A549 (cell line): ENCODE results near the gene NSD1. TPM values are rescaled to one million over a fixed set of nuclear protein-coding genes. Genes with fewer than 3 reads are reported as not detected.

ENCODE experiments used
- ATAC-seq, 2 experiments: fragments of 200-7000 bp in 1 of 2; fragments of >200 bp in 1 of 2; cut with Nextera tagmentation in 1 of 2; cut with Tn5 transposase in 1 of 2; 3 replicates each; pipeline versions ENCODE4 v1.8.0 to v1.9.1; 2018 to 2020; ENCODE audit warnings: mild to moderate bottlenecking in 1 of 2, moderate library complexity in 1 of 2
- CTCF ChIA-PET: fragments of 300-600 bp; sonication (Branson Sonifier 250); formaldehyde crosslinking; extraction: SDS; loops from one replicate; lab custom pipeline; 2021; ENCODE audit warnings: antibody characterized with exemption, inconsistent platforms; lab: Yijun Ruan, JAX
- POLR2A ChIA-PET: fragments of 350-600 bp; formaldehyde crosslinking; extraction: SDS; loops from one replicate; lab custom pipeline; 2021; ENCODE audit warnings: antibody characterized with exemption, inconsistent platforms; lab: Yijun Ruan, JAX
- DNase-seq, 2 experiments: peaks; one replicate each; pipeline versions ENCODE4 v3.0.0 to v3.0.0-alpha.2; 2011 to 2016; ENCODE audit warnings: low read depth in 1 of 2, low spot score in 1 of 2
- FAIRE-seq: peaks from 2 replicates; lab custom pipeline; 2011; peaks lifted over from hg19 to GRCh38; lab: Jason Lieb, UNC
- H3K27ac ChIP-seq, 2 experiments: fragments of >200 bp; sonication (Bioruptor Twin); formaldehyde crosslinking; 3 replicates each; pipeline ENCODE4 v1.5.1; 2016 to 2017
- H3K4me1 ChIP-seq: fragments of >200 bp; sonication (Bioruptor Twin); formaldehyde crosslinking; 3 replicates; pipeline ENCODE4 v1.6.1; 2016
- H3K4me2 ChIP-seq: fragments of >200 bp; sonication (Bioruptor Twin); formaldehyde crosslinking; 3 replicates; pipeline ENCODE4 v1.6.1; 2016
- H3K4me3 ChIP-seq: fragments of >200 bp; sonication (Bioruptor Twin); formaldehyde crosslinking; 3 replicates; pipeline ENCODE4 v1.5.1; 2016
- H3K9me3 ChIP-seq: fragments of >200 bp; sonication (Bioruptor Twin); formaldehyde crosslinking; 3 replicates; pipeline ENCODE4 v1.6.1; 2016
- CBX2 ChIP-seq: fragments of 200-600 bp; sonication (generic); IDR thresholded peaks from 2 replicates; pipeline ENCODE4 v1.6.1; 2016; ENCODE audit warnings: low read depth, mild to moderate bottlenecking, borderline replicate concordance
- CBX8 ChIP-seq: fragments of 200-600 bp; sonication (generic); IDR thresholded peaks from 2 replicates; pipeline ENCODE4 v1.6.1; 2016
- CHD2 ChIP-seq: fragments of 150-350 bp; IDR thresholded peaks from 2 replicates; pipeline ENCODE4 v1.6.1; 2014; ENCODE audit warnings: low read length; ENCODE audit not compliant: partially characterized antibody
- EHF ChIP-seq: fragments of 250-450 bp; sonication (Bioruptor Pico); IDR thresholded peaks from 2 replicates; pipeline ENCODE4 v1.5.0; 2020; ENCODE audit warnings: mild to moderate bottlenecking
- EHMT2 ChIP-seq: fragments of 200-600 bp; sonication (generic); IDR thresholded peaks from 2 replicates; pipeline ENCODE4 v1.6.1; 2016; ENCODE audit warnings: antibody characterized with exemption, low read depth, mild to moderate bottlenecking, moderate library complexity
- EP300 ChIP-seq, 2 experiments: fragments of >200 bp; sonication (Bioruptor Twin); formaldehyde crosslinking; IDR thresholded peaks; 2 replicates in 1 of 2; 3 replicates in 1 of 2; pipeline ENCODE4 v1.6.1; 2016 to 2017
- FOXS1 ChIP-seq: fragments of 250-450 bp; sonication (Bioruptor Pico); IDR thresholded peaks from 2 replicates; pipeline ENCODE4 v1.5.0; 2020; ENCODE audit warnings: mild to moderate bottlenecking, moderate library complexity
- GATA3 ChIP-seq: IDR thresholded peaks from 2 replicates; pipeline ENCODE4 v1.6.1; 2012; ENCODE audit warnings: borderline replicate concordance
- JUN ChIP-seq, 2 experiments: fragments of >200 bp; sonication (Bioruptor Twin); formaldehyde crosslinking; IDR thresholded peaks; 2 replicates in 1 of 2; 3 replicates in 1 of 2; pipeline ENCODE4 v1.6.1; 2016 to 2017
- JUNB ChIP-seq: fragments of >200 bp; sonication (Bioruptor Twin); formaldehyde crosslinking; IDR thresholded peaks from 2 replicates; pipeline ENCODE4 v1.6.1; 2016
- KDM1A ChIP-seq: fragments of 200-600 bp; sonication (generic); IDR thresholded peaks from 2 replicates; pipeline ENCODE4 v1.6.1; 2016; ENCODE audit warnings: low read depth, mild to moderate bottlenecking
- MAZ ChIP-seq: fragments of 150-350 bp; IDR thresholded peaks from 2 replicates; pipeline ENCODE4 v1.6.1; 2014; ENCODE audit warnings: antibody characterized with exemption, low read depth, low read length, borderline replicate concordance
- NFE2L2 ChIP-seq: fragments of 150-350 bp; conservative IDR thresholded peaks from 2 replicates; pipeline ENCODE4 v1.6.1; 2014; ENCODE audit warnings: low read length
- PHF8 ChIP-seq: fragments of 200-600 bp; sonication (generic); IDR thresholded peaks from 2 replicates; pipeline ENCODE4 v1.6.1; 2016; ENCODE audit warnings: low read depth, mild to moderate bottlenecking, antibody characterized with exemption, moderate library complexity, borderline replicate concordance
- POLR2A ChIP-seq: IDR thresholded peaks from 2 replicates; pipeline ENCODE4 v1.6.1; 2012; ENCODE audit warnings: mild to moderate bottlenecking, low read length
- RAD21 ChIP-seq, 2 experiments: fragments of >200 bp in 1 of 2; sonication (Bioruptor Twin) in 1 of 2; formaldehyde crosslinking in 1 of 2; IDR thresholded peaks in 1 of 2; conservative IDR thresholded peaks in 1 of 2; 2 replicates in 1 of 2; 3 replicates in 1 of 2; pipeline ENCODE4 v1.6.1; 2012 to 2018; ENCODE audit warnings: inconsistent platforms in 1 of 2
- RARB ChIP-seq: fragments of 250-450 bp; sonication (Bioruptor Pico); IDR thresholded peaks from 2 replicates; pipeline ENCODE4 v1.8.0; 2021; ENCODE audit warnings: mild to moderate bottlenecking, moderate library complexity
- REST ChIP-seq: fragments of 200-600 bp; sonication (generic); IDR thresholded peaks from 2 replicates; pipeline ENCODE4 v1.6.1; 2016; ENCODE audit warnings: antibody characterized with exemption, mild to moderate bottlenecking, moderate library complexity
- RFX5 ChIP-seq: fragments of 450-650 bp; IDR thresholded peaks from 2 replicates; pipeline ENCODE4 v1.7.1; 2014; ENCODE audit warnings: antibody characterized with exemption, mild to moderate bottlenecking, moderate library complexity
- TP53 ChIP-seq: fragments of 250-450 bp; sonication (Bioruptor Pico); IDR thresholded peaks from 2 replicates; pipeline ENCODE4 v1.5.0; 2021; ENCODE audit warnings: mild to moderate bottlenecking, moderate library complexity
- USF2 ChIP-seq: fragments of 450-650 bp; IDR thresholded peaks from 2 replicates; pipeline ENCODE4 v1.6.1; 2014; ENCODE audit warnings: antibody characterized with exemption
- ZC3H11A ChIP-seq: fragments of 450-650 bp; IDR thresholded peaks from 2 replicates; pipeline ENCODE4 v1.6.1; 2014; ENCODE audit warnings: antibody characterized with exemption, mild to moderate bottlenecking
- WGBS: methylation state at CpG from one replicate; pipeline ENCODE4 v1.1.6; 2017; ENCODE audit errors: missing lambda C conversion rate; 5-methylcytosine and 5-hydroxymethylcytosine counted together
- polyA plus RNA-seq, 4 experiments: library from polyadenylated mRNA; depleted of rRNA in 3 of 4; stranded (reverse); fragments of >200 nt; fragmentation: RNase III in 1 of 4; extraction: RNeasy Plus Mini Kit Qiagen cat#74134 plus additional on column Dnase treatment in 1 of 4; gene quantifications; 2 replicates in 3 of 4; 3 replicates in 1 of 4; pipeline ENCODE4 v1.2.3, GENCODE V29; 2011 to 2017
- TF ChIP-seq, protein P1 (sequence below): fragments of 250-450 bp; sonication (Bioruptor Pico); IDR thresholded peaks from 2 replicates; pipeline ENCODE4 v1.5.0; 2020; ENCODE audit warnings: low read depth, mild to moderate bottlenecking, moderate library complexity

The NSD1 gene
- polyA plus RNA-seq, 2 of the 4 experiments (the other 2 are of a cell fraction): 16.3 to 38.2 TPM

- H3K4me1 ChIP-seq: 0 out of 3 replicates have a peak, but pooled peaks cover 3% of the 10 kb centered on the region
- H3K4me2 ChIP-seq: no peak overlapping the region
- ATAC-seq: no peak
- no peaks in the 10 kb centered on the region for H3K9me3 ChIP-seq
- FAIRE-seq: no peak
- 70% methylated on average over 4 of the region's 4 CpGs for WGBS
- CTCF ChIA-PET: interaction anchor here (16.4 kb wide), 1 partner anchor 16 kb away, joined by 168 read pairs; no protein-coding TSS in a partner anchor
- POLR2A ChIA-PET: no interaction called here
- TF ChIP-seq CBX2 (no peak), CHD2 (no peak), JUN (IDR thresholded peaks at IDR 0.05) (no peak), EP300 (IDR thresholded peaks at IDR 0.05) (no peak), ZC3H11A (no peak), RAD21 (conservative IDR thresholded peaks at IDR 0.05 in 1 of 2, IDR thresholded peaks at IDR 0.05 in 1 of 2) (no peak), TP53 (CRISPR knock-in tag) (no peak), FOXS1 (CRISPR knock-in tag) (no peak), RFX5 (no peak), JUNB (no peak), CBX8 (no peak), POLR2A (no peak), EHMT2 (no peak), EHF (CRISPR knock-in tag) (no peak)
- no peak overlapping the region for H3K4me3 ChIP-seq
- DNase-seq: no peak
- no peak overlapping the region for H3K27ac ChIP-seq
Observed at GRCh38 chr5:177128551-177128981, 5.0 kb upstream of the NSD1 start.

DNA sequence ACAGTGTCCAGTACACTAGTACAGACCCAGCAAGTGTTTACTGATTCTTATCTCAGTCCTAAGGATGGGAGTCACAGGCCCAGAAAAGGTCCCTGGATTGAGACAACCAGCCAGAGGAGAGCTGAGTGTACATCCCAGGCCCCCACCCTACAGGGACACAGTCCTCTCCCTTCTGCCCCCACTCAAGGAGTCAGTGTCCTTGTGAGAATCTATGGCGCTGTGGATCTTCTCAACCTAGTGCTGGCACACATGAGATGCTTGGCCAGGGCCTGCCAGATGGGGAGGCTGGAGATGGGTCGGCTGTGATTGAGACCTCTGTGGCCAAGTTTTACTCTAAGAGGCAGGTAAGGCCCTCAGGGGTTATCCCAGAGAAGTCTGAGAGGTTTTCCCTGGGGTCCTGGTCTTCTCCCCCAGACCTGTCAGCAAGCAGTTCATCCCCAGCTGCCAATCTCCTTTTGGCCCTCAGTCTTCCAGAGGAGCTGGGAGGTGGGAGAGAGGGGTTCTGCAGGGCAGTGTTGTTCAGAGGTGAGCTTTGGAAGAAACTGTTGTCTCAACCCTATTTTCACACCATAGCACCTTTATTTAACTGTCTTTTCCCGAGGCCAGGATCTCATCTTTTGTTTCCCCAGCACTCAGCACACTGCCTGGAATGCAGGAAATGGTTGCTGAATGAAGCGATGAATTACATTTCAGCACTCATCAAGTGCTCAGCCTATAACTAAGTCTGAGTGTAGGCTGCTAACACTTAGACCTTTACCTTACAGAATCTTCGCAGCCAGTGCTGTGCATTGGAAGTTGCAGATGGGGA is 3.2 kb upstream of the NSD1 start:
- ATAC-seq (no peak), FAIRE-seq (no peak), DNase-seq (no peak)
- H3K27ac ChIP-seq: no peak overlapping the region
- H3K4me1 ChIP-seq: peaks cover 9% of the 10 kb centered on the region
- no peak overlapping the region for H3K4me3 ChIP-seq
- ChIA-PET POLR2A (no interaction called here), CTCF (interaction anchor here (0.6 to 16.4 kb wide), 2 partner anchors 18 to 78 kb away, joined by 4 to 168 read pairs; no protein-coding TSS in a partner anchor)
- TF ChIP-seq EHMT2: no peak
- TF ChIP-seq GATA3: no peak
- TF ChIP-seq EP300 (IDR thresholded peaks at IDR 0.05): no peak
- TF ChIP-seq, protein P1, sequence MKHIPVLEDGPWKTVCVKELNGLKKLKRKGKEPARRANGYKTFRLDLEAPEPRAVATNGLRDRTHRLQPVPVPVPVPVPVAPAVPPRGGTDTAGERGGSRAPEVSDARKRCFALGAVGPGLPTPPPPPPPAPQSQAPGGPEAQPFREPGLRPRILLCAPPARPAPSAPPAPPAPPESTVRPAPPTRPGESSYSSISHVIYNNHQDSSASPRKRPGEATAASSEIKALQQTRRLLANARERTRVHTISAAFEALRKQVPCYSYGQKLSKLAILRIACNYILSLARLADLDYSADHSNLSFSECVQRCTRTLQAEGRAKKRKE (CRISPR knock-in tag): no peak
- TF ChIP-seq REST: no peak
- no peak for TF ChIP-seq ZC3H11A
- TF ChIP-seq USF2: no peak
- no peak for TF ChIP-seq RAD21 (conservative IDR thresholded peaks at IDR 0.05 in 1 of 2, IDR thresholded peaks at IDR 0.05 in 1 of 2)
- no peak for TF ChIP-seq KDM1A
- no peak for TF ChIP-seq NFE2L2
- no peak for TF ChIP-seq MAZ
- no peak for TF ChIP-seq PHF8
- TF ChIP-seq RARB (CRISPR knock-in tag): no peak
- H3K4me2 ChIP-seq: no peak overlapping the region
- WGBS: 67% methylated on average over 4 of the region's 5 CpGs
- no peaks in the 10 kb centered on the region for H3K9me3 ChIP-seq
